HT-29 (cell line): ENCODE results near the gene ZNF534. TPM values are rescaled to one million over a fixed set of nuclear protein-coding genes. Genes with fewer than 3 reads are reported as not detected.
"Not testable (repeated sequence)": the region's sequence is repeated elsewhere in the genome, so short reads cannot be mapped to it uniquely, and the experiment has no call there.

Source experiments
- DNase-seq: peaks from one replicate; pipeline ENCODE4 v3.0.0-alpha.2; 2015; ENCODE audit warnings: low spot score
- total RNA-seq: library from RNA; depleted of rRNA; stranded (reverse); fragments of >200 nt; shearing (Covaris generic); gene quantifications from 2 replicates; pipeline ENCODE4 v1.2.3, GENCODE V29; 2014; rRNA removed

ZNF534 gene
- total RNA-seq, result not detected in 2 replicates

GRCh38 chr19:52428937-52429336, at the start of gene ZNF534:
TSS of gene ZNF534 (plus strand) at chr19:52429148. CDS start at chr19:52431475, 2,327 bp downstream.
- no peak for DNase-seq

DNA sequence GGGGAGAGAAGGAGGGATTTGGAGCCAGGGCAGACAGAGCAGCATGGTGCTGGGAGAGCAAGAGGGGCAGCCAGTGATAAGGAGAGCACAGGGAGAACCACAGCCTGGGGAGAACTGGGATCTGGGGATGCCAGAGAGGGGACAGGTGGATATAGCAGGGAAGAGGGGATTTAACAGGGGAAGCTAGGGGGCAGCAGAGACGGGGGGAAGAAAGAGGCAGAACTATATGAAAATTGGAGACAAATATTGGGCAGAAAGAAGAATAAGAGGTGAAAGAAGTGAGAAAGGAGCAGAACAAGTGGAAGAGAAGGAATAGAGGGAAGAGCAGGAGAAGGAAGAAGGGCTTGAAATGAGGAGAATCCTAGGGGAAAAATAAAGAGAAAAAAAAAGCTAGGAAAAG, 37.8 kb upstream of the ZNF534 start:
- no peak for DNase-seq

- no peak for DNase-seq
These were observed 31.5 kb upstream of the ZNF534 start, which contains the start of gene ZNF528 for GRCh38 chr19:52397310-52398080. TSS of gene ZNF528 (plus strand) at chr19:52397849. CDS start at chr19:52402014, 4,165 bp downstream.

- no peak for DNase-seq
These were observed 30.9 kb upstream of the ZNF534 start for GRCh38 chr19:52398081-52398441.

GRCh38 chr19:52410276-52410675, 18.7 kb upstream of the ZNF534 start:
- DNase-seq, result no peak

- DNase-seq, result no peak
These were observed 13.2 kb upstream of the ZNF534 start for GRCh38 chr19:52415711-52416110.

DNA sequence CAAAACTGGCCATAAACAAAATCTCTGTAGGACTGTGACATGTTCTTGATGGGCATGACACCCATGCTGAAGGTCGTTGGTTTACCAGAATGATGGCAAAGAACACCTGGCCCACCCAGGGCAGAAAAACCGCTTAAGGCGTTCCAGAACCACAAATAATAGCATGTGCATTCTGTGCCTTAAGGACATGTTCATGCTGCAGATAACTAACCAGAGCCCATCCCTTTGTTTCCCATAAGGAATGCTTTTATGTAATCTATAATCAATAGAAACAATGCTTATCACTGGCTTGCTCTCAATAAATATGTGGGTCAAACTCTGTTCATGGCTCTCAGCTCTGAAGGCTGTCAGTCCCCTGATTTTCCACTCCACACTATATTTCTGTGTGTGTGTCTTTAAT, 13.2 kb downstream of the ZNF534 start:
- DNase-seq, result no peak

DNA sequence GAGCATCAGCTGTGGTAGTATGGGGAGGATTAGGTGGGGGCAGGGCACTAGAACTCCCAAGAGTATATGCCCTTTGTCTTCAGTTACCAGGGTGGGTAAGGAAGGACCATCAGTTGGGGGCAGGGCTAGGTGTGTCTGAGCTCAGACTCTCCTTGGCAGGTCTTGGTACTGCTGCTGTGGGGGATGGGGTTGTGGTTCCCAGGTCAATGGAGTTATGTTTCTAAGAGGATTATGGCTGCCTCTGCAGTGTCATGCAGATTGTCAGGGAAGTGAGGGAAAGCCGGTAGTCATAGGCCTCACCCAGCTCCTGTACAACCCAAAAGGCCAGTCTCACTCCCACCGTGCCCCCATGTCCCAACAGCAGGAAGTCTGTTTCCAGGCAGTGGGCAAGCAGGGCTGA, 15.6 kb downstream of the ZNF534 start:
- no peak for DNase-seq

DNA sequence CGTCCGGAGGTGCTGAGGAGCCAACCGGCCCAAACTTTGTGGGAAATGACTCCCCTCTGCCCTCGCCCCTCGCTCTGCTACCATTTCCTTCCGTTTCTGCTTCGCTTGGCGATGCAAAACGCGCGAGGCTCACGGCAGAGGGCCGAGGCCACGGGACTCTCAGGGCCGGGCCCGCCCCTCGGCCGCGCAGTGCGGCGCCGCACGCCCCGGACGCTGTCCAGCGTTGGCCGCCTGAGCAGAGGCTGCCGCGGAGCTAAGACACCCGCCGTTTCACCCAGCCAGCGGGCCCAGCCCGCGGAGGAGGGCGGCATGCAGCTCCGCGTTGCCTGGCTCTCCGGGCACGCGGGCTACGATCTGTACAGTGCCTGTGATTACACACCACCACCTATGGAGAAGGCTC, 22.3 kb downstream of the ZNF534 start:
- no peak for DNase-seq

- DNase-seq, result no peak
These were observed 24.6 kb downstream of the ZNF534 start, which contains the start of gene ZNF578 for GRCh38 chr19:52453324-52454094. TSS of gene ZNF578 (plus strand) at chr19:52453553. CDS start at chr19:52501846, 48,293 bp downstream.

DNA sequence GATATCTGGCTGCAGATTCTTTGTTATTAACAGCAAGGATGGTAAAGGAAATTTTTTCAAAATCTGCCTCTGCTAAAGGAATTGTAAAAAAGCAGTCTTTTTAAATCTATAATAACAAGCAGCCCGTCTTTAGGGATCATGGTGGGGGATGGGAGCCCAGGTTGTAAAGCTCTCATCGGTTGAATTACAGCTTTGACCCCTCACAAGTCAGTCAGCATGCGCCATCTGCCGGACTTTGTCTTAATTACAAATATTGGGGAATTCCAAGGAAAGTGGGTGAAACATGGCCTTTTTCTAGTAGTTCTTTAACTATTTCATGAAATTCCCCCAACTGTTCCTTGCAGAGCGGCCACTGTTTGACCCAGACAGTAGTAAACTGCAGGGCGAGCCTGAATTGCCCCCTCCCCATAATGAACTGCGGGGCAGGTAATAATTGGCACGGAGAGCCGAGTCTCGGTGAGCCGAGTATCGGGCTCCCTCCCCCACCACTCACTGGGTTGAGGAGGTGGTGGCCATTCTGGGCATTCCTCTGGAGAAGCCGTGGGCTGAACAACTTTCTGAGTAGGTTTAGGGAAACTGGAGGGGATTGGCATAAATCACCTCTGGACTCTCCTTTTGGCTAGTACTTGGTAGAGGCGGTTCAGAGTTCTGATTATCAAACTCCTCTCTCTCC, 36.0 kb downstream of the ZNF534 start:
- peak; percentile 55 for DNase-seq

GRCh38 chr19:52473655-52474350, 44.9 kb downstream of the ZNF534 start:
- DNase-seq, result peak; percentile 26

- DNase-seq, result peak; percentile 4
These were observed 45.6 kb downstream of the ZNF534 start for GRCh38 chr19:52474351-52475127.

DNA sequence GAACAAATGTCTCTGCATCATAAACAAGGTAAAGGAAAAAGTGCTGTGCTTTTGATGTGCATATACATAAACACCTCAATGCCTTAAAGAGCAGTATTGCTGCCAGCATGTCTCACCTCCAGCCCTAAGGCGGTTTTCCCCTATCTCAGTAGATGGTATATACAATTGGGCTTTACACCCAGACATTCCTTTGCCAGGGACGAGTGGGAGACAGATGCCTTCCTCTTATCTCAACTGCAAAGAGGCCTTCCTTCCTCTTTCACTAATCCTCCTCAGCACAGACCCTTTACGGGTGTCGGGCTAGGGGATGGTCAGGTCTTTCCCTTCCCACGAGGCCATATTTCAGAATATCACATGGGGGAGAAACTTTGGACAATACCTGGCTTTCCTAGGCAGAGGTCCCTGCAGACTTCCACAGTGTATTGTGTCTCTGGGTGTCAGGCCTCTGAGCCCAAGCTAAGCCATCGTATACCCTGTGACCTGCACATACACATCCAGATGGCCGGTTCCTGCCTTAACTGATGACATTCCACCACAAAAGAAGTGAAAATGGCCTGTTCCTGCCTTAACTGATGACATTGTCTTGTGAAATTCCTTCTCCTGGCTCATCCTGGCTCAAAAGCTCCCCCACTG, 55.3 kb downstream of the ZNF534 start:
- not testable (repeated sequence) for DNase-seq

GRCh38 chr19:52485064-52485463, 56.1 kb downstream of the ZNF534 start:
- DNase-seq, result not testable (repeated sequence)

DNA sequence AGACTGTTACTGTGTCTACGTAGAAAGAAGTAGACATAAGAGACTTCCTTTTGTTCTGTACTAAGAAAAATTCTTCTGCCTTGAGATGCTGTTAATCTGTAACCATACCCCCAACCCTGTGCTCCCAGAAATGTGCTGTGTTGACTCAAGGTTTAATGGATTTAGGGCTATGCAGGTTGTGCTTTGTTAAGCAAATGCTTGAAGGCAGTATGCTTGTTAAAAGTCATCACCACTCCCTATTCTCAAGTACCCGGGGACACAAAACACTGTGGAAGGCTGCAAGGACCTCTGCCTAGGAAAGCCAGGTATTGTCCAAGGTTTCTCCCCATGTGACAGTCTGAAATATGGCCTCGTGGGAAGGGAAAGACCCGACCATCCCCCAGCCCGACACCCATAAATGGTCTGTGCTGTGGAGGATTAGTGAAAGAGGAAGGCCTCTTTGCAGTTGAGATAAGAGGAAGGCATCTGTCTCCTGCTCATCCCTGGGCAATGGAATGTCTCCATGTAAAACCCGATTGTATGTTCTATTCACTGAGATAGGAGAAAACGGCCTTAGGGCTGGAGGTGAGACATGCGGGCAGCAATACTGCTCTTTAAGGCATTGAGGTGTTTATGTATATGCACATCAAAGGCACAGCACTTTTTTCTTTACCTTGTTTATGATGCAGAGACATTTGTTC, 56.8 kb downstream of the ZNF534 start:
- not testable (repeated sequence) for DNase-seq

- no peak for DNase-seq
These were observed 63.4 kb downstream of the ZNF534 start for GRCh38 chr19:52492201-52492993.

DNA sequence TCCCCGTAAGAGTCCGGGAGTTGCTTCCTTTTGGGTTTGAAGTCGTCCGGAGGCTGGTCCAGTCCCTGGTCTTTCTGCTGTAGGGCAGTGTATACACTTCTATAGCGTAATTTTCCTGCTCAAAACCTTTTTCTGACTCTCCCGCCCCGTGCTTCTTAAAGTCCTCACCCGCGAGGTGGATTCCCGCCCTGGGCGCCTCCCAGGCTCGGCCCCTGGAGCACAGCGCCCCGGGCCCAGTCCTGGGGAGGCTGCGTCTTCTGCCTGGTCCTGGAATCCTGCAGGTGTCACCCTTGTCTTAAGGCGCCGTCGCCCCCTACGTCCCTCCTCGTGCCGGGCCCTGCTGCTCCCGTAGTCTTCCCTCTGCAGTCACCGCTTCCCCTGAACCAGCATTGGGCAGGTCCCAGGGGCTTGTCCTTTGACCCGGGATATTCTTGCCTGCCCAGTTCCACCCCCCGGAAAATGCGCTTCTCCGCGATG, 64.1 kb downstream of the ZNF534 start:
- DNase-seq, result no peak

DNA sequence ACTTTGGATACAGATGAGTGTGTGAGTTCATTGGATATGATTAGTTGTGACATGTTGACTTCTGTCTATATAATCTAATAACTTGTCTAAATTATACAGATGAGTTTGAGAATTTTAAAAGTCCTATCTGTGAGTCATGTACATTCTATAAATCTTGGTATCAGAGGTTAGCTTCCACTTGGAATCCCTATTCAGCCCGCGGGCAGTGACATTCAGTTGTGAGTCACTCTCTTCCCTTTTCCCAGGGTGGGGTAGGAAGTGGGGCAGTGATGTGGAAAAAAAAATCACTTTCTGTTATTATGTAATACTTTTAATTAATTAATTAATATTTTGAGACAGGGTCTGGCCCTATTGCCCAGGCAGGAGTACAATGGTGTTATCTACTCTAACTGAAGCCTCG, 65.6 kb downstream of the ZNF534 start:
- DNase-seq, result no peak
